GM18502 (cell line): ENCODE results near the gene CIAO2B.
"Not testable (repeated sequence)": the region's sequence is repeated elsewhere in the genome, so short reads cannot be mapped to it uniquely, and the experiment has no call there.

ENCODE experiments used
- ATAC-seq: cut with Tn5 transposase; IDR thresholded peaks from one replicate; pipeline ENCODE4 v1.9.1; 2021; ENCODE audit warnings: mild to moderate bottlenecking; ENCODE audit not compliant: unreplicated experiment, poor library complexity

The CIAO2B gene

GRCh38 chr16:66906916-66907836 is 27.0 kb downstream of the CIAO2B start:
- ATAC-seq, result no peak

- no peak for ATAC-seq
These were observed 28.3 kb downstream of the CIAO2B start for GRCh38 chr16:66905633-66906539.

- ATAC-seq, result no peak
These were observed 29.2 kb downstream of the CIAO2B start for GRCh38 chr16:66904846-66905632.

- ATAC-seq, result no peak
These were observed 29.8 kb downstream of the CIAO2B start for GRCh38 chr16:66904428-66904845.

GRCh38 chr16:66903544-66904427 is 30.4 kb downstream of the CIAO2B start:
- ATAC-seq, result no peak

GRCh38 chr16:66902648-66903543 is 31.3 kb downstream of the CIAO2B start:
- no peak for ATAC-seq

GRCh38 chr16:66901626-66902025 is 32.6 kb downstream of the CIAO2B start:
- ATAC-seq, result no peak

GRCh38 chr16:66900721-66901441 is 33.3 kb downstream of the CIAO2B start:
- no peak for ATAC-seq

GRCh38 chr16:66899945-66900710 is 34.1 kb downstream of the CIAO2B start:
- ATAC-seq, result no peak

- ATAC-seq, result no peak
These were observed 34.8 kb downstream of the CIAO2B start for GRCh38 chr16:66899310-66899944.

- ATAC-seq, result no peak
These were observed 35.3 kb downstream of the CIAO2B start for GRCh38 chr16:66898933-66899309.

GRCh38 chr16:66898207-66898606 is 36.0 kb downstream of the CIAO2B start:
- no peak for ATAC-seq

GRCh38 chr16:66896682-66897081 is 37.5 kb downstream of the CIAO2B start:
- not testable (repeated sequence) for ATAC-seq

- ATAC-seq, result no peak
These were observed 38.2 kb downstream of the CIAO2B start for GRCh38 chr16:66895999-66896398.

- no peak for ATAC-seq
These were observed 38.6 kb downstream of the CIAO2B start for GRCh38 chr16:66895689-66895979.

- no peak for ATAC-seq
These were observed 39.1 kb downstream of the CIAO2B start for GRCh38 chr16:66894948-66895688.
